HCT116 (cell line): ENCODE data around the gene ZBTB20. TPM values are rescaled to one million over a fixed set of nuclear protein-coding genes. Genes with fewer than 3 reads are reported as not detected.

Source experiments
- ATAC-seq: fragments of 200-7000 bp; cut with Tn5 transposase; 2 replicates; pipeline ENCODE4 v1.9.1; 2020; ENCODE audit warnings: mild to moderate bottlenecking, moderate library complexity
- BruUV-seq: library from RNA; stranded (reverse); fragments of 400-500 nt; replicated peaks from 2 replicates; lab custom pipeline; 2021; lab: Mats Ljungman, UMichigan
- CTCF ChIA-PET: fragments of 300-600 bp; sonication (Branson Sonifier 250); formaldehyde crosslinking; loops from one replicate; lab custom pipeline; 2021; ENCODE audit warnings: antibody characterized with exemption; lab: Charles Lee
- POLR2A ChIA-PET: fragments of 300-600, 350-600 bp; sonication (Branson Sonifier 250); formaldehyde crosslinking; loops from one replicate; lab custom pipeline; 2021; ENCODE audit warnings: antibody characterized with exemption; lab: Charles Lee
- RAD21 ChIA-PET, 2 experiments: fragments of 300-600 bp; sonication (Branson Sonifier 250); formaldehyde crosslinking; loops; one replicate each; lab custom pipeline; 2023; ENCODE audit warnings: low total read pairs in 2 of 2; ENCODE audit not compliant: uncharacterized antibody in 2 of 2, unreplicated experiment in 2 of 2, low non-redundant PET in 1 of 2; lab: Charles Lee
- DNase-seq: peaks from one replicate; pipeline ENCODE4 v3.0.0-alpha.2; 2010; ENCODE audit warnings: low read depth, low spot score
- H2AFZ ChIP-seq: fragments of 200-600 bp; shearing (Covaris generic), sonication (generic); 2 replicates; pipeline ENCODE4 v1.6.1; 2017; ENCODE audit warnings: low read depth, mixed run types, mixed read lengths, antibody characterized with exemption, low read length; ENCODE audit not compliant: poor library complexity, severe bottlenecking
- H3K27ac ChIP-seq: 2 replicates; pipeline ENCODE4 v1.5.1; 2012; ENCODE audit warnings: low read depth, low read length
- H3K27me3 ChIP-seq: fragments of 200-600 bp; sonication (generic); 2 replicates; pipeline ENCODE4 v1.6.1; 2016; ENCODE audit warnings: mixed run types, low read length, mixed read lengths; ENCODE audit not compliant: insufficient read depth
- H3K36me3 ChIP-seq, 2 experiments: fragments of 200-500 bp in 1 of 2; fragments of 200-600 bp in 1 of 2; sonication (Bioruptor generic) in 1 of 2; sonication (generic) in 1 of 2; 2 replicates each; pipeline versions ENCODE4 v1.5.1 to v1.6.1; 2014 to 2016; ENCODE audit warnings: low read length in 2 of 2, inconsistent platforms in 1 of 2, mixed read lengths in 1 of 2, mixed run types in 1 of 2; ENCODE audit not compliant: insufficient read depth in 2 of 2, control insufficient read depth in 1 of 2
- H3K4me1 ChIP-seq, 2 experiments: fragments of 200-600 bp in 1 of 2; sonication (generic) in 1 of 2; 2 replicates each; pipeline versions ENCODE4 v1.5.1 to v1.6.1; 2012 to 2017; ENCODE audit warnings: low read length in 2 of 2, inconsistent platforms in 1 of 2, mild to moderate bottlenecking in 1 of 2, mixed read lengths in 1 of 2, mixed run types in 1 of 2, moderate library complexity in 1 of 2; ENCODE audit not compliant: insufficient read depth in 2 of 2, control insufficient read depth in 1 of 2
- H3K4me2 ChIP-seq: fragments of 200-600 bp; sonication (generic); 2 replicates; pipeline ENCODE4 v1.6.1; 2017; ENCODE audit warnings: mixed run types, low read length, mixed read lengths
- H3K4me3 ChIP-seq, 2 experiments: fragments of 200-600 bp in 1 of 2; sonication (generic) in 1 of 2; replicated peaks in 1 of 2; 2 replicates each; pipeline ENCODE4 v1.5.1; 2011 to 2016; ENCODE audit warnings: low read length in 2 of 2, control low read depth in 1 of 2, low read depth in 1 of 2, mild to moderate bottlenecking in 1 of 2, mixed read lengths in 1 of 2, mixed run types in 1 of 2
- H3K79me2 ChIP-seq: fragments of 200-600 bp; sonication (generic); 2 replicates; pipeline ENCODE4 v1.6.1; 2017; ENCODE audit warnings: mild to moderate bottlenecking, mixed run types, low read length, moderate library complexity, mixed read lengths; ENCODE audit not compliant: insufficient read depth
- H3K9ac ChIP-seq: fragments of 200-600 bp; sonication (generic); 2 replicates; pipeline ENCODE4 v1.6.1; 2016; ENCODE audit warnings: low read length, mixed read lengths
- H3K9me2 ChIP-seq: fragments of 200-600 bp; sonication (generic), shearing (Covaris generic); 2 replicates; pipeline ENCODE4 v1.6.1; 2017; ENCODE audit warnings: mixed run types, mild to moderate bottlenecking, moderate library complexity; ENCODE audit not compliant: insufficient read depth
- H3K9me3 ChIP-seq, 2 experiments: fragments of 200-500 bp in 1 of 2; fragments of 200-600 bp in 1 of 2; sonication (Bioruptor generic) in 1 of 2; sonication (generic) in 1 of 2; 2 replicates each; pipeline ENCODE4 v1.6.1; 2014 to 2017; ENCODE audit warnings: low read length in 2 of 2, mixed read lengths in 2 of 2, inconsistent platforms in 1 of 2, low read depth in 1 of 2, mild to moderate bottlenecking in 1 of 2, mixed run types in 1 of 2, moderate library complexity in 1 of 2; ENCODE audit not compliant: control insufficient read depth in 1 of 2, insufficient read depth in 1 of 2
- H4K20me1 ChIP-seq: fragments of 200-600 bp; sonication (generic), shearing (Covaris generic); 2 replicates; pipeline ENCODE4 v1.6.1; 2017; ENCODE audit warnings: mixed run types, mild to moderate bottlenecking, moderate library complexity; ENCODE audit not compliant: insufficient read depth
- CBX3 ChIP-seq: IDR thresholded peaks from 2 replicates; pipeline ENCODE4 v1.6.1; 2012; ENCODE audit warnings: low read depth
- CEBPB ChIP-seq: IDR thresholded peaks from 2 replicates; pipeline ENCODE4 v1.6.1; 2012; ENCODE audit warnings: low read depth
- ELF1 ChIP-seq: IDR thresholded peaks from 2 replicates; pipeline ENCODE4 v1.6.1; 2012; ENCODE audit warnings: low read depth, borderline replicate concordance
- EZH2 ChIP-seq: fragments of 200-600 bp; sonication (generic); IDR thresholded peaks from 2 replicates; pipeline ENCODE4 v1.6.1; 2017; ENCODE audit warnings: antibody characterized with exemption, mixed run types
- POLR2A ChIP-seq: IDR thresholded peaks from 2 replicates; pipeline ENCODE4 v1.7.0; 2011; ENCODE audit warnings: borderline replicate concordance; ENCODE audit not compliant: insufficient read depth, insufficient read length; ENCODE audit errors: extremely low read depth
- RAD21 ChIP-seq: IDR thresholded peaks from 2 replicates; pipeline ENCODE4 v1.6.1; 2012; ENCODE audit warnings: low read depth, mild to moderate bottlenecking
- SIN3A ChIP-seq: IDR thresholded peaks from 2 replicates; pipeline ENCODE4 v1.6.1; 2012; ENCODE audit warnings: low read depth
- SP1 ChIP-seq: IDR thresholded peaks from 2 replicates; pipeline ENCODE4 v1.6.1; 2012; ENCODE audit warnings: low read depth
- intact Hi-C: fragments of 100-400 bp; cut with micrococcal nuclease; formaldehyde crosslinking; loops from 2 replicates; pipeline ENCODE4 v1.10.0; 2022
- total RNA-seq: library from RNA; stranded (reverse); gene quantifications from one replicate; pipeline ENCODE4 v1.2.1, GENCODE V29; 2021; ENCODE audit not compliant: unreplicated experiment
- TF ChIP-seq, protein P1 (sequence below): IDR thresholded peaks from 2 replicates; pipeline ENCODE4 v1.6.1; 2012
- TF ChIP-seq, protein P2 (sequence below), 3 experiments: fragments of 200-600 bp in 1 of 3; sonication (generic) in 1 of 3; IDR thresholded peaks in 2 of 3; conservative IDR thresholded peaks in 1 of 3; 2 replicates each; pipeline ENCODE4 v1.5.1; 2012 to 2017; ENCODE audit warnings: low read depth in 2 of 3, low read length in 2 of 3, antibody characterized with exemption in 1 of 3, borderline replicate concordance in 1 of 3, control low read depth in 1 of 3, mild to moderate bottlenecking in 1 of 3, mixed read lengths in 1 of 3, mixed run types in 1 of 3, moderate library complexity in 1 of 3; ENCODE audit not compliant: insufficient read depth in 1 of 3
- TF ChIP-seq, protein P3 (sequence below): IDR thresholded peaks from 2 replicates; pipeline ENCODE4 v1.6.1; 2011; ENCODE audit warnings: mild to moderate bottlenecking, low read length, moderate library complexity; ENCODE audit not compliant: insufficient replicate concordance; ENCODE audit errors: extremely low read depth
- TF ChIP-seq, protein P4 (sequence below): IDR thresholded peaks from 2 replicates; pipeline ENCODE4 v1.6.1; 2012; ENCODE audit warnings: low read depth

The ZBTB20 gene
- total RNA-seq, 1 experiment from 2014 or later = 42.1 TPM

DNA sequence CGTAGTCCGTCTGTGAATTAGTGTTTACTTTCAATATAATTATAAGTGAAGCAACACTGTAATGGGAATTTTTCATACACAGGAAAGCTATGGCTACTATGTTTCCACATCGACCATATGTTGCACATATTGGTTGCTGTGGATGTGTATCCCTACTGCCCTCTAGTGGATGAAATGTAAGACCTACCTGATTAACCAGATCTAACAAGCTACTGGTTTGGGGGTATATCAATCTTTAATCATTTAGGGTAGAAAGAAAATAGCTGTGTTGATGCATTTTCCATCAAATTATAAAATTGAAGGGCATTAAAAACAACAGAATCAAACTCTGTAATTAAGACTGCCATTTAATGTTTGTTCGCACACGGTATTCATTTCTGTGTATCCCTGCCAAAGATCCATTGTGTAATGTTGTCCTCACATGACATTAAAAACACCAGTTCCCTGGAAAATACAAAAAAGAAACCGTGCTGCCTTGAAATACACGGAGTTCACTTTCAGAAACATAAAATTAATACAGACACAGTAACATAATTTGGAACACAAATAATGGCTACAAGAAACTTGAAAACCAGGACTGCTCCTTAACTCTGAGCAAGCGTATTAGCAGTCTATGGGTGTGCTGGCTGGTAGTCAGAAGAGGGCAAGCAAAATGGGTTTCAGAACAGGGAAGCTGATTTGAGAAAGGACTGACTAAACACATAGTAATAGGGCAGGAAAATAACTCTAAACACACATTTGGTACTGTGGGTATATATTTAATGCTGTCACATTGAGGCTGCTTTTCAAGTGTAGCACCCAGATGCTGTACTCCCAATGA lies 728.2 kb downstream of the ZBTB20 start:
- ChIA-PET CTCF (interaction anchor here (0.6 to 1.9 kb wide), 33 partner anchors 11 to 683 kb away, joined by 3 to 49 read pairs (median 4); no protein-coding TSS in a partner anchor), RAD21 (interaction anchor here (0.6 to 1.1 kb wide), 5 partner anchors 55 to 608 kb away, joined by 3 read pairs; no protein-coding TSS in a partner anchor), POLR2A (no interaction called here)
- Histone ChIP-seq H3K36me3 (no peaks in the 10 kb centered on the region), H3K27ac (peak overlapping the region; percentile 19; the same call in 1 of the 2 replicates), H3K9me3 (no peaks in the 10 kb centered on the region), H3K4me1 (peaks cover 8 to 49% of the 10 kb centered on the region in 2 experiments), H3K27me3 (no peaks in the 10 kb centered on the region), H3K4me3 (no peak overlapping the region), H3K79me2 (peaks cover 97% of the 10 kb centered on the region), H3K9ac (no peak overlapping the region), H4K20me1 (no peaks in the 10 kb centered on the region), H3K9me2 (no peaks in the 10 kb centered on the region), H2AFZ (no peak overlapping the region), H3K4me2 (peak overlapping the region; percentile 18; the same call in 1 of the 2 replicates)
- intact Hi-C loops = loop anchor here (2.0 kb wide), 1 partner anchor 34 kb away; no protein-coding TSS in a partner anchor
- ATAC-seq (peak; percentile 90), DNase-seq (peak; percentile 57)
- no TSS peak for BruUV-seq
- TF ChIP-seq POLR2A (no peak), SP1 (no peak), CEBPB (peak; percentile 2; the same call in 1 of the 2 replicates), ELF1 (no peak), EZH2 (no peak), SIN3A (no peak), CBX3 (0 out of 2 replicates have a peak, but pooled peaks have one; percentile 34), RAD21 (peak; percentile 68)
- TF ChIP-seq, protein P1, sequence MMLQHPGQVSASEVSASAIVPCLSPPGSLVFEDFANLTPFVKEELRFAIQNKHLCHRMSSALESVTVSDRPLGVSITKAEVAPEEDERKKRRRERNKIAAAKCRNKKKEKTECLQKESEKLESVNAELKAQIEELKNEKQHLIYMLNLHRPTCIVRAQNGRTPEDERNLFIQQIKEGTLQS = no peak
- TF ChIP-seq, protein P2, sequence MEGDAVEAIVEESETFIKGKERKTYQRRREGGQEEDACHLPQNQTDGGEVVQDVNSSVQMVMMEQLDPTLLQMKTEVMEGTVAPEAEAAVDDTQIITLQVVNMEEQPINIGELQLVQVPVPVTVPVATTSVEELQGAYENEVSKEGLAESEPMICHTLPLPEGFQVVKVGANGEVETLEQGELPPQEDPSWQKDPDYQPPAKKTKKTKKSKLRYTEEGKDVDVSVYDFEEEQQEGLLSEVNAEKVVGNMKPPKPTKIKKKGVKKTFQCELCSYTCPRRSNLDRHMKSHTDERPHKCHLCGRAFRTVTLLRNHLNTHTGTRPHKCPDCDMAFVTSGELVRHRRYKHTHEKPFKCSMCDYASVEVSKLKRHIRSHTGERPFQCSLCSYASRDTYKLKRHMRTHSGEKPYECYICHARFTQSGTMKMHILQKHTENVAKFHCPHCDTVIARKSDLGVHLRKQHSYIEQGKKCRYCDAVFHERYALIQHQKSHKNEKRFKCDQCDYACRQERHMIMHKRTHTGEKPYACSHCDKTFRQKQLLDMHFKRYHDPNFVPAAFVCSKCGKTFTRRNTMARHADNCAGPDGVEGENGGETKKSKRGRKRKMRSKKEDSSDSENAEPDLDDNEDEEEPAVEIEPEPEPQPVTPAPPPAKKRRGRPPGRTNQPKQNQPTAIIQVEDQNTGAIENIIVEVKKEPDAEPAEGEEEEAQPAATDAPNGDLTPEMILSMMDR (IDR thresholded peaks at IDR 0.05 in 2 of 3, conservative IDR thresholded peaks at IDR 0.05 in 1 of 3; ENCODE audit: borderline replicate concordance in 1 of 3, insufficient read depth in 1 of 3, low read depth in 2 of 3, low read length in 2 of 3) = peak; percentile 38 to 90 (median 66); a peak in 5 of 6 replicates
- TF ChIP-seq, protein P3, sequence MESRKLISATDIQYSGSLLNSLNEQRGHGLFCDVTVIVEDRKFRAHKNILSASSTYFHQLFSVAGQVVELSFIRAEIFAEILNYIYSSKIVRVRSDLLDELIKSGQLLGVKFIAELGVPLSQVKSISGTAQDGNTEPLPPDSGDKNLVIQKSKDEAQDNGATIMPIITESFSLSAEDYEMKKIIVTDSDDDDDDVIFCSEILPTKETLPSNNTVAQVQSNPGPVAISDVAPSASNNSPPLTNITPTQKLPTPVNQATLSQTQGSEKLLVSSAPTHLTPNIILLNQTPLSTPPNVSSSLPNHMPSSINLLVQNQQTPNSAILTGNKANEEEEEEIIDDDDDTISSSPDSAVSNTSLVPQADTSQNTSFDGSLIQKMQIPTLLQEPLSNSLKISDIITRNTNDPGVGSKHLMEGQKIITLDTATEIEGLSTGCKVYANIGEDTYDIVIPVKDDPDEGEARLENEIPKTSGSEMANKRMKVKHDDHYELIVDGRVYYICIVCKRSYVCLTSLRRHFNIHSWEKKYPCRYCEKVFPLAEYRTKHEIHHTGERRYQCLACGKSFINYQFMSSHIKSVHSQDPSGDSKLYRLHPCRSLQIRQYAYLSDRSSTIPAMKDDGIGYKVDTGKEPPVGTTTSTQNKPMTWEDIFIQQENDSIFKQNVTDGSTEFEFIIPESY = no peak
- TF ChIP-seq, protein P4, sequence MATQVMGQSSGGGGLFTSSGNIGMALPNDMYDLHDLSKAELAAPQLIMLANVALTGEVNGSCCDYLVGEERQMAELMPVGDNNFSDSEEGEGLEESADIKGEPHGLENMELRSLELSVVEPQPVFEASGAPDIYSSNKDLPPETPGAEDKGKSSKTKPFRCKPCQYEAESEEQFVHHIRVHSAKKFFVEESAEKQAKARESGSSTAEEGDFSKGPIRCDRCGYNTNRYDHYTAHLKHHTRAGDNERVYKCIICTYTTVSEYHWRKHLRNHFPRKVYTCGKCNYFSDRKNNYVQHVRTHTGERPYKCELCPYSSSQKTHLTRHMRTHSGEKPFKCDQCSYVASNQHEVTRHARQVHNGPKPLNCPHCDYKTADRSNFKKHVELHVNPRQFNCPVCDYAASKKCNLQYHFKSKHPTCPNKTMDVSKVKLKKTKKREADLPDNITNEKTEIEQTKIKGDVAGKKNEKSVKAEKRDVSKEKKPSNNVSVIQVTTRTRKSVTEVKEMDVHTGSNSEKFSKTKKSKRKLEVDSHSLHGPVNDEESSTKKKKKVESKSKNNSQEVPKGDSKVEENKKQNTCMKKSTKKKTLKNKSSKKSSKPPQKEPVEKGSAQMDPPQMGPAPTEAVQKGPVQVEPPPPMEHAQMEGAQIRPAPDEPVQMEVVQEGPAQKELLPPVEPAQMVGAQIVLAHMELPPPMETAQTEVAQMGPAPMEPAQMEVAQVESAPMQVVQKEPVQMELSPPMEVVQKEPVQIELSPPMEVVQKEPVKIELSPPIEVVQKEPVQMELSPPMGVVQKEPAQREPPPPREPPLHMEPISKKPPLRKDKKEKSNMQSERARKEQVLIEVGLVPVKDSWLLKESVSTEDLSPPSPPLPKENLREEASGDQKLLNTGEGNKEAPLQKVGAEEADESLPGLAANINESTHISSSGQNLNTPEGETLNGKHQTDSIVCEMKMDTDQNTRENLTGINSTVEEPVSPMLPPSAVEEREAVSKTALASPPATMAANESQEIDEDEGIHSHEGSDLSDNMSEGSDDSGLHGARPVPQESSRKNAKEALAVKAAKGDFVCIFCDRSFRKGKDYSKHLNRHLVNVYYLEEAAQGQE = no peak
